Epithelial cell of proximal tubule (primary cell): Measurements from ENCODE around the gene GALNT15. TPM values are rescaled to one million over a fixed set of nuclear protein-coding genes. Genes with fewer than 3 reads are reported as not detected.

ENCODE experiments used
- DNase-seq: peaks from one replicate; pipeline ENCODE4 v3.0.0-alpha.2; 2011; ENCODE audit warnings: low read depth
- H3K4me3 ChIP-seq: 2 replicates; pipeline ENCODE4 v1.5.1; 2011; ENCODE audit warnings: low read depth, mild to moderate bottlenecking, low read length
- CTCF ChIP-seq: conservative IDR thresholded peaks from 2 replicates; pipeline ENCODE4 v1.5.1; 2012; ENCODE audit warnings: low read depth, mild to moderate bottlenecking, low read length
- total RNA-seq: library from RNA; depleted of rRNA; stranded (reverse); fragments of >200 nt; gene quantifications from 2 replicates; pipeline ENCODE4 v1.2.3, GENCODE V29; 2015

Gene GALNT15
- total RNA-seq, 1 donor from 2014 or later, result not detected

DNA sequence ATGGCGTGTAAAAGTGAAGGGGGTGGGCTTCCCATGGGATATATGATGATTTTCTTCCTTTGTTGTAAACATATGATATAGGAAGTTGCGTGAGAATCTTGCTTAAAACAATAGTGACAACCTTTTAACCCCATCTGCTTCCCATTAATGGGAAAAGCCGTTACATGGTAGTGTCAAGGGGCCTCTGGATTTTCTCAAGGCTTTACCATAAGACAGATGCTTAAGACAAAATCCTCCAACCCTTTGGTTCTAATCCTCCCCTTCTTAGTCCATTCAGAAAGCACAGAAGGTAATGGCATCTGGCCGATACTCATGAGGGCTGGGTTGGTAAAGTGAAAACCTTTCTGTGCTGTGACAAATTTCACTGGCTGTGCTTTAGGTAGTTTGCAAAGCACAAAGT lies 65.3 kb downstream of the GALNT15 start:
- no peak overlapping the region for H3K4me3 ChIP-seq
- DNase-seq, result no peak
- no peak for TF ChIP-seq CTCF

GRCh38 chr3:16240229-16241023 lies 65.9 kb downstream of the GALNT15 start:
- DNase-seq, result no peak
- H3K4me3 ChIP-seq, result no peak overlapping the region
- TF ChIP-seq CTCF, result no peak

DNA sequence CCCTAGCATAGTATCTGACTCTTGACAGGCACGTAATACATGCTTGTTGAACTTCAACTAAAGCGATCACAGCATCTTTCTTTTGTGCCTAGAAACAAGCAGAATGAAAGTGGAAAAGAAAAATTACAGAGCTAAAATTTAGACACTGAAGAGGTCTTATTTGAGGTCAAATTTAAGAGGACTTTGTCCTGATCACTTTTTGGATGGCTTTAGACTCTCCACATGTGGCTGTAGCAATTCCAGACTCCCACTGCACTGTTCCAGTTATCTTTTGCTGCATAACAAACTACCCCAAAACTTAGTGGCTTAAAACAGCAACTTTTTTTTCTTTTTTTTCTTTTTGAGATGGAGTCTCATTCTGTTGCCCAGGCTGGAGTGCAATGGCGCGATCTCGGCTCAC lies 66.7 kb downstream of the GALNT15 start:
- no peak overlapping the region for H3K4me3 ChIP-seq
- TF ChIP-seq CTCF, result no peak
- DNase-seq, result no peak

GRCh38 chr3:16242177-16242576 lies 67.7 kb downstream of the GALNT15 start:
- no peak for DNase-seq
- no peak overlapping the region for H3K4me3 ChIP-seq
- no peak for TF ChIP-seq CTCF

DNA sequence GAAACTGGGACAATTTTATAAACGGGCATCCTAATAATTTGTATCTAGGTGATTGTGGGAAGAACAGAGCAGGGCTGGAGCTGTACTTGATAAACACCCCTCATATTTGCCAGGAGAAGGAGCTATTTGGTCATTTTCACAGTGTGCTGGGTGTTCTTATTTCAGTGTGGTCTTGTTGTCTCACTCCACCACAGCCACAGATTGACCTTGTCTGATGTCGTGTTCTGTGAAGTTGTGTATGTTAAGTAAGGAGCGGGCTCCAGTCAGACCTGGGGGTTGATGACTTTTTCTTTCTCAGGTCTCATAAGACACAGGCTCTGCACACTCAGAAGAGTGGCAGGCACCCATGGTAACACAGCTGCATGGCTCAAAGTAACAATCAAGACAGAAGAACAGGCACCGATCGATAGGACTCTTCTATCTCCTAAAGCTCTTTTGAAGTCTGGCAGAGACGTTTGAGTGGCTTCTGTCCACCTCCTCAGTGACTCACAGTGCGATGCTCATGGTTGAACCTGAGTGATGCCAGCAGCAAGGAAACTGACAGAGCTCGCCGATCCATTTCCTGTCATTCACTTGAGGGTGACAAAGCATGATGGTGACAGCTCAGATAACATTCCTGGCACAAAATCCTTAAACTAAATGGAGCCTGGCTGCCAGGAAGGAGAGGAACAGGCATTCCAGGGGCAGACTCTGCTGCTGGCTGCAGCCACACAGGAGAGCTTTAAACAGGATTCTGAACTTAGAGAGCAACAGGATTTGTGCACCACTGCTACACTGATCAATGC lies 69.4 kb downstream of the GALNT15 start:
- DNase-seq, result no peak
- no peak for TF ChIP-seq CTCF
- H3K4me3 ChIP-seq, result no peak overlapping the region

GRCh38 chr3:16245609-16246008 lies 71.1 kb downstream of the GALNT15 start:
- no peak for TF ChIP-seq CTCF
- no peak overlapping the region for H3K4me3 ChIP-seq
- DNase-seq, result no peak
